ENCODE measurements around the gene RRAGA. TPM values are rescaled to one million over a fixed set of nuclear protein-coding genes. Genes with fewer than 3 reads are reported as not detected.

The RRAGA gene
- total RNA-seq: 52.2 and 64.5 TPM in 2 replicates

GRCh38 chr9:19048966-19049916 lies at the start of gene RRAGA:
RRAGA (plus strand) TSS chr9:19049427; CDS start chr9:19049660, 233 bp downstream.

GRCh38 chr9:19033015-19033414 lies 16.2 kb upstream of the RRAGA start, which contains the start of gene SAXO1:
SAXO1 (minus strand) TSS chr9:19033209; CDS start chr9:19032908, 301 bp downstream.

Small RNA genes lying within 50 kb of the gene (small RNA-seq; reads per million reads assigned to genes)
- gene RF00019: not detected
- gene RNU6-264P: not detected
- 91.2 reads per million, percentile 98 among the genes with 10 or more reads in this experiment for gene SCARNA8

Other genes starting within 250 kb of the RRAGA start
- under 0.01 and 0.11 TPM in 2 replicates for gene SAXO1, start 16.2 kb upstream of the RRAGA start, total RNA-seq
- 11.8 and 11.9 TPM in 2 replicates for gene HAUS6, start 53.5 kb downstream of the RRAGA start, total RNA-seq
- gene PLIN2, start 78.1 kb downstream of the RRAGA start, total RNA-seq: 42.1 and 130 TPM in 2 replicates
- 51.1 and 59.3 TPM in 2 replicates for gene DENND4C, start 181.3 kb downstream of the RRAGA start, total RNA-seq